Measurements from ENCODE around the gene ASPHD2.

Gene ASPHD2

GRCh38 chr22:26477341-26477731 lies 48.3 kb downstream of the ASPHD2 start:
- no peak for DNase-seq (ENCODE audit: extremely low read depth, low read depth)
- no peak for TF ChIP-seq CTCF (IDR thresholded peaks at IDR 0.05; ENCODE audit: low read depth, low read length)

- DNase-seq (ENCODE audit: extremely low read depth, low read depth) = no peak
- no peak for TF ChIP-seq CTCF (IDR thresholded peaks at IDR 0.05; ENCODE audit: low read depth, low read length)
Measured at GRCh38 chr22:26479043-26479791, 50.2 kb downstream of the ASPHD2 start.

GRCh38 chr22:26479792-26480610 lies 50.9 kb downstream of the ASPHD2 start:
- TF ChIP-seq CTCF (IDR thresholded peaks at IDR 0.05; ENCODE audit: low read depth, low read length) = no peak
- DNase-seq (ENCODE audit: extremely low read depth, low read depth) = no peak

GRCh38 chr22:26480611-26480932 lies 51.5 kb downstream of the ASPHD2 start:
- TF ChIP-seq CTCF (IDR thresholded peaks at IDR 0.05; ENCODE audit: low read depth, low read length) = no peak
- DNase-seq (ENCODE audit: extremely low read depth, low read depth) = no peak

- DNase-seq (ENCODE audit: extremely low read depth, low read depth) = no peak
- no peak for TF ChIP-seq CTCF (IDR thresholded peaks at IDR 0.05; ENCODE audit: low read depth, low read length)
Measured at GRCh38 chr22:26481112-26481693, 52.1 kb downstream of the ASPHD2 start.

GRCh38 chr22:26481694-26482093 lies 52.6 kb downstream of the ASPHD2 start:
- TF ChIP-seq CTCF (IDR thresholded peaks at IDR 0.05; ENCODE audit: low read depth, low read length) = no peak
- no peak for DNase-seq (ENCODE audit: extremely low read depth, low read depth)

GRCh38 chr22:26482161-26482560 lies 53.1 kb downstream of the ASPHD2 start:
- no peak for DNase-seq (ENCODE audit: extremely low read depth, low read depth)
- TF ChIP-seq CTCF (IDR thresholded peaks at IDR 0.05; ENCODE audit: low read depth, low read length) = no peak
